GM19463 (cell line): ENCODE results near the gene TRHDE.

ENCODE experiments used
- ATAC-seq: cut with Tn5 transposase; IDR thresholded peaks from one replicate; pipeline ENCODE4 v1.9.1; 2021; ENCODE audit warnings: mild to moderate bottlenecking, moderate library complexity; ENCODE audit not compliant: unreplicated experiment

The TRHDE gene

DNA sequence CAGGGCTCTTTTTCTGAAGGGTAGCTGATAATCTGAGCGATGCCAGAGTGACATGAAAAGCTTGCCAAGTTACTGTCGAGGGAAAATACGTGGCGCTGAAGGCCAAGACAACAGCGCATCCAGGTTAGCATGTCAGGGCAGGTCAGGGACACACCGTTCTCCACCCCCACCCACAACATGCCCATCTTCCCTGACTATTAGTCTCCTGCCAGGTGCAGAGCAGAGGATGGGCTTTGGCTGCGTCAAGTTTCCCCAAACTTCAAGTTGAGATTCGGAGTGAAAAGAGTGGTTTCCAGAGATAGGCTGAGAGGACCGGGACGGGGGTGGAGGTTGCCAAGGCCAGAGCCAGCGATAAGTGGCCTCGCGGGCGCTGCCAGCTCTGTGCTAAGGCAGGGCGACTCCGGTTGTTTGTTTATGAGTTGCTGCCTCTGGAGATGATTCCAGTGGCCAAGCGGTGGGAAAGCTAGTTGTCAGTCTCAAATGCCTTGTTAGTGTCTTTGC is 1.7 kb downstream of the TRHDE start:
- ATAC-seq = no peak

DNA sequence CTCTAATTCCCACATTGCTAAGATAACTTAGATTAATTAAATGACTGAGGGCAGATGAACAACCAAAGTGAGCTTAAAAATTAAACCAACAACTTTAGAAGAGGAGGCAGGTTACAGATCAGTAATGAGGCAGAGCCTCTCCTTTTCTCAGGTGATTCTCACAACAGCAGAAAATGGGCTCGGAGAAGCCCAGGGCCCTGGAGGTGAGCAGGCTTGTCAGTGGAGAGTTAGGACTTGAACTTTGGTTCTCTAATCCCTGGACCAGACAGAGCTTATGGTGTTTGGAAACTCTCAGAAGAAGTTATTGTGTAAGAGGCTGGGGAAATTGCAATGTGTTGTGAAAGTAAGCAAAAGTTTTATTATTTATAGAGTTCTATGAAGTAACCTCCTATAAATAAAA is 2.8 kb downstream of the TRHDE start:
- no peak for ATAC-seq

DNA sequence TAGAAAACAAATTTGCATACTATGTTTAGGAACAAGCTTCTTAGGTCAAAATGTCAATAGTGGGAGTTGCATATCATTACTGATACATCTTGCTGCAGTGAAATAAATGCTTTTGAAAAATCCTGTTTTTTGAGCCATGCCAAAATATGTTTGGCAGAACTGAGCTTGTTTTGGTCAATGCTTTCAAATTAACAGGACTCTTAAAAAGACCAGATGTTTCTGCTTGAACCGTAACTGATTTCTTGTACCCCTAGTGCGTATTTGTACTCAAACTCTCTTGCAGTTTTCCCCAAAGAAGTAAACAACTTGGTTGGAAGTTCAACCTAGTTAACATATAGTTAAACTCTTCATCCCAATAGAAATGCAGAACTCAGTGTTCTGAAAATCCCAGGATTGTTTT is 3.4 kb downstream of the TRHDE start:
- no peak for ATAC-seq

DNA sequence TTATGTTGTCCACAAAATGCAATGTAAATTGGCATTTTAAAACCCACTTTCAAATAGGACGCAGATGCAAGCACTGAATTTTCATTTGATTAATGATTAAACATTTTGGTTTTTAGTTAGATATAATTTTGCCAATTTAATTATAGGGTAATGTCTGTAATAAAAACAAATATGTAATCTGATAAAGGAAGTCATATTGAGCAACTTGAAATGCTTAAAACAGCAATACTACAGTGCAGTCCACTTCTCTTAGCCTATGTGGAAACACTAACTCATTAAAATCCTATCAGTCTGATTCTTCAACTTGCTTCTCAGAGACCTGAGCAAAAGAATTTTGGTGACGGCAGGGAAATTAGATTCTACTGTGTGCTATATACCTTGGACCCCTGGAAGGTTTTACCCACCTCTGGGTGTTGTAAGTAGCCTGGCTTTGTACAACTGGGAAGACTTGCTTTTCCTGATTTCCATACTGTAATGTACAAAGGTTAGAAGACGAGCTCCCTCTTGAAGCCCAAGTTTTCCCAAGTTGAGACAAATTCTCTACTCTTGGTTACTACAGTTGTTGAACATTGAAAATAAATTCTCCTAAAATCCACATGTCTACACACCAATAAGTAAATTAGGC is 4.1 kb downstream of the TRHDE start:
- ATAC-seq = no peak

DNA sequence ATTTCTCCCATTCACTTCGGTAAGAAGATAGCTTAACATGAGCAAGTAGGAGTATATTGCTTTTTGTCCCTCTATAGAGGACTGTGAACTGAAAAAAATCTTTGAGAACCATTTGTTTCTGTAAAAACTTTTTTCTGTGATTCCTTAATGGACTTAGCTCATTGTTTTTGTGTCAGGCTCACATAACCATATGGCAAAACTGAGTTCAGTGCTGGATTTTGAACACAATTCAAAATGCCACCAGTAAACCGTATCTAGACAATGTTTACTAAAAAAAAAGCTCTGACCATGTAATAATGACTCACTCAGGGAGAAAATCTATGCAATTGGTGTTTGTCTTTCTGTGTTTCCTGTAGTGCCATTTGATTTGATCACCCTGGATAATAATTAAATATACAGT is 5.2 kb downstream of the TRHDE start:
- ATAC-seq = no peak

DNA sequence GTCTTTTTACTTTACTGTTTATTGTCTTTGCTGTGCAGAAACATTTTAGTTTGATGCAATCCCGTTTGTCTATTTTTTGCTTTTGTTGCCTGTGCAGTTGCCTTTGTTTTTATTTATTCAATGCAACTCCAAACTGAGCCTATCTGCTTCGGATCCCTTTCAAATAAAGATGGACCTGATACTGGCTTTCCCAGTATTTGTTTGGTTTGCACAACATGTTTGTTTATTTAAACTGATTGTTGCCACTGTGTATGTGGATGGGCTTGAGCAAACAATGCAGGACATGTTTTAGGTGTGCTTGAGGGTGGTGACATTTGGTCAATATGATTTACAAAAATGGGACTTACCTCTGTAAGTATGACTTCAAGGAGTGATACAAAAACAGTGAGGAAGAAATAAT is 6.7 kb downstream of the TRHDE start:
- ATAC-seq = no peak

DNA sequence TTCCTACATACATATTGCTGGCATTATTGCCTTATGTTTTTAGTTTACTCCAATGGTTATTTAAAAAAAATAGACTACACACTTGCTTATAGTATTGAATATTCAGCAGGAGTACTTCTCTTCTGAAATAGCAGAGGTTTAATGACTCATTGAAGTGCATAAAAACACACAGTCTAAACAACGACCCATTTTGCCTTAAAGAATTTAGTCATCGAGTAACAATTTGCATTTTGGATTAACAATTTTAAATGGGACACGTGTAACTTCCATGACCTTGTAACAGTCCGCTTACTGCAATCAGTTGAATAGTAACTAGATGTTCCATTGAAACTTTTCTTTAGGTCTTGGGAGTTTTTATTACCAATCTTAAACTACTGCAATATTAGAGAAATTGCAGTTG is 9.0 kb downstream of the TRHDE start:
- no peak for ATAC-seq

DNA sequence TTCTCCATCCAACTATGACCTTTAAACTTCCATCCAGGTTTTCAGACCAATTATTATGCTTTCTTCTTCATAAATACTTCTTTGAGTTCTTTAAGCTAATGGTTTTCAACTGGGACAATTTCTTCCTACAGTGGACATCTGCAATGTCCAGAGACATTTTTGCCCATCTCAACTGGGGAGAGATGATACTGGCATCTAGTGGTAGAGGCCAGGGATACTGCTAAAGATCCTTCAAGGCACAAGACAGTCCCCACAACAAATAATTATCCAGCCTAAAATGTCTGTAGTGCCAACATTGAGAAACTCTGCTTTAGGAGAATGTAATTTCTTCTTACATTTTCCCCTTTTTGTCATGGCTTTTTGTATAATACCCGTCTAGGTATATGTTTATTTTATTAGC is 10.6 kb downstream of the TRHDE start:
- no peak for ATAC-seq

DNA sequence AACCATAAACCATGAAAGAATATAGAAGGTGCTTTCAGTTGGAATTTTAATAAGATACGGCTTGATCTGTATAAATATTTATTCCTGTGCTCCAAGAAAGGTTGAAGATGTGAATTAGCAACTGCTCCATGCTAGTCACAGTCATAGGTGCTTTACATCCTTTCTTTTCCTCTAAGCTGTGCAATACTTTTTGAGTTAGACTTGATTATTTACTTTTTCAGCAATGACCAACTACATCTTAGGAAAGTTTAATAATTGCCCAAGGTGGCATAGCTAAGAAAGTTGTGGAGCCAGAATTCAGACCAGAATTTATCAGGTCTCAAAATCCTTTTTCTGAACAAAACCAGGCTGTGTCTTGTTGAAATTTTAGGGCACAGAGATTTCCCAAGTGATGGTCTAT is 13.7 kb downstream of the TRHDE start:
- no peak for ATAC-seq

DNA sequence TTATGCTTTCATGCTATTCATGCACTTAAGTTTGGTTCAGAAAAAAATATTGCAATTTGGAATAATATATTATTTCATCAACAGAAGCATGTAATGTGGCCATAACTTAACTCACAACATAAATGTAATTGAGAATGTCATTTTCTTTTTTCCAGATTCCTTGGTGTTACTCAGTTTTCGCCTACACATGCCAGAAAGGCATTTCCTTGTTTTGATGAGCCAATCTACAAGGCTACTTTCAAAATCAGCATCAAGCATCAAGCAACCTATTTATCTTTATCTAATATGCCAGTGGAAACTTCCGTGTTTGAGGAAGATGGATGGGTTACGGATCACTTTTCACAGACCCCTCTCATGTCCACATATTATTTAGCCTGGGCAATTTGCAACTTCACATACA is 14.4 kb downstream of the TRHDE start:
- no peak for ATAC-seq

DNA sequence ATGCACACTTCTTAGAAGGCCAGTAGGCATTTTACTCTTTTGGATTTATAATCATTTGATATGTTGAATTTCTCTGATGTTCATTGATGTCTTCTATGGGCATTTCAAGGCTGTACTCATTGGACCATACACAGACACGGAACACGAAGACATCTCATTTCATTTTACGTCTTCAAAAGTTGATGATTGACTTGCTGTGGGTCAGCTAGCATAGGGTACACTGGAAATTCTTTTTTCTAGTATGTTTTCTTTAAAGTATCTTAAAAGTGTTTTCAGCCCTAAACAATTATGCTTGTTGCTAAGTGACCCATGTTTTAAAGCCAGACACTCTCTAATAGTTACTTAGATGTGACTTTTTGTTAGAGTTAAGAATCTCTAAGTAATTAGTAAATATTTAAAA is 16.3 kb downstream of the TRHDE start:
- ATAC-seq = no peak

DNA sequence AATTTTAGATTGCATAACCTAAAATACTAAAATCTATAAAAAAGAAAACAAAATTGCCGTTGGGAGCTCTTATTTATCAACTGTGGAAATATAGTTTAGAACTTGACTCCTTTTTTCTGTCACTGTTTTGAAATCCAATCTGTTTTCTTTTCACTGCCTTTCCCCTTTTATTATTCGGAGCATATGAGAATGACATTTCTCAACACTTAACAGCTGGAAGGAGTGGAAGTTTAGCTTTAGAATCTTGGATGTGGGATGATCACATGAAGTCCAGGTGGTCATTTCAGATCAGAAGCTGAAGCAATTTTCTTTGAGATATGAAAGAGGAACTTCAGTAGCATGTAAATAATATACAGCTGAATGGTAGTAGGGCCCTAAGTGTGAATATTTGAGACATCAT is 16.7 kb downstream of the TRHDE start:
- no peak for ATAC-seq

DNA sequence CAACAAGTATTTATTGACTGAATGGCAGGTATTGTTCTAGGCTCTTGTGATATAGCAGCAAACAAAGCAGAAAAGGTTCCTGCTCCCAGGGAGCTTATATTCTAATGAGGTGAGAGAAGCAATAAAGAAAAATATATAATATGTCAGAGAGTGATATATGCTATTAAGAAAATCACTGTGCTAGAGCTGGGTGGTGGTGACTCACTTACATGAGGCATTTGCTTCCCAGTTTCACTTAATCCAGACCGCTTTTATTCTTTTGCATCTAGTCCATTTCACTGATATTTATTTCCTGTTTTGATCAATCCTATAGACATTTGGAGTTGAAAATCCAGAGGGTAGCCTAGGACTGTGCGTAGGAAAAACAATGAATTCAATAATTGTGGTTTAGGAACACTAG is 17.5 kb downstream of the TRHDE start:
- no peak for ATAC-seq

DNA sequence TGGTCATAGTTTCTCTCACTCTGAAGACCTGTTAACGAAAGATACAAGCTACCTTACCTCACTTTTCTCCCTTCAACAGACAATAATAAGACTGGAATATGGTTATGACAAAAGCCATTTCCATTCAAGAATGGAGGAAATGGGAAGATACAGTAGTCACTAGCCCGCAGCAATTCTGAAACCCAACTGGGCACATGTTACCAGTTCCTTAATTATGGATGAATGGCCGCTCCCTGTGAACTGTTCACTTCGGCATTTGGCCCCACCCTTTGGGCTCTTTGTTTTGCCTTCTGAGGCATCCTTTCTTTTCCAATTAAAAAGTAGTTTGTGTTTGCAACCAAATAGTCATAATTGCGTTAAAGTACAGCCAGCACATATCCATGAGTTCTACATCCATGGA is 19.0 kb downstream of the TRHDE start:
- no peak for ATAC-seq

DNA sequence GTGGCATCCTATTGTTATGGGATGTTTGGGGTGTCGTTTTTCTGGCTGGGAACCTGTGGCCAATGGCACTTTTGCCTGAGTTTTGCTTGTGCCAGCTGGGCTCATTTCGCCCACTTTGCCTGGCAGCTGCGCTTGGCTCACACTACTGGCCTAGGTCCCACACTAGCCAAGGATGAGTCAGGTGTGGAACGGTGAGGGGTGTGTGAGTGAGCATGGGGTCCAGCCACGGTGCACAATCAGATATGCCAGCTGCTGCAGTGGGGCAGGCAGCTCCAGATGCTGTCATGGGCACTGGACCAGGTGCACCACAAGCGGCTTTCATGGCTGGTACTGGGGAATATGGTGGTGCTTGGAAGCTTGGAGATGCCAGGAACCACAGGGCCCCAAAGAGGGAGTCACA is 21.5 kb downstream of the TRHDE start:
- ATAC-seq = no peak

DNA sequence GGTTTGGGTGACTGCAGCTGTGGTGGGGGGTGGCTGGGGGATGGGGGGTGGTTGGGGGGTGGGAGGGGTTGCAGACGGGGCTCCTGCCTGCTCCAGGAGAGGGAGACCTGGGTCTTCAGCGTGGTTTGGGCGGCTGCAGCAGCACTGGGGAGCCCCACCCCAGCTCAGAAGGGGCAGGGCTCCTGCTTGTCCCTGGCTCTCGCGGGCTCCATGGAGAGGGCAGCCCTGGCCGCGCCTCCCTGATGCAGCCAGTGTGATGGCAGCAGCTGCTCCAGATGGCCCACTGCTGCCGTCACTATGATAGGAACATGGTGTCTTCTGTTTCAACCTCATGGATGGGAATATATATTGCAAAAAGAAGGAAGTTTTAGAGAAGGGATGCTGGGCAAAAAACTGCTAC is 22.9 kb downstream of the TRHDE start:
- no peak for ATAC-seq

DNA sequence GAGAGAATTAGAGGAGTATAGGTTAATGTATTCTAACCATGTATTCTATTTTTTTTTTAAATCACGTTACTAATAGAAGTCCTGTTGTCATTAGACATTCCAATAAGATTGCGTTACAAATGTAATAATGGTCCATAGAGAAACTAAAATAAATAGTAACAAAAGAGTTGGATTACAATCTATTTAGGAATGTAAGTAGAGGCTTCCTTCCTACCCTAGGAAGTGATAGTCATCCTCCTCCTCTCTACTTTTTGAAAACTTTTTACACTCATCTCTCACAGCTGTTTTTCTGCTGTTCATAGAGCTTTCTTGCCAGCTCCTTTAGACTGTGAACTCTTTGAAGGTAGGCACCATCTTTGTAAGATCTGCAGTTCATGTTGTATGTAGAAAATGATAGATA is 23.6 kb downstream of the TRHDE start:
- no peak for ATAC-seq

DNA sequence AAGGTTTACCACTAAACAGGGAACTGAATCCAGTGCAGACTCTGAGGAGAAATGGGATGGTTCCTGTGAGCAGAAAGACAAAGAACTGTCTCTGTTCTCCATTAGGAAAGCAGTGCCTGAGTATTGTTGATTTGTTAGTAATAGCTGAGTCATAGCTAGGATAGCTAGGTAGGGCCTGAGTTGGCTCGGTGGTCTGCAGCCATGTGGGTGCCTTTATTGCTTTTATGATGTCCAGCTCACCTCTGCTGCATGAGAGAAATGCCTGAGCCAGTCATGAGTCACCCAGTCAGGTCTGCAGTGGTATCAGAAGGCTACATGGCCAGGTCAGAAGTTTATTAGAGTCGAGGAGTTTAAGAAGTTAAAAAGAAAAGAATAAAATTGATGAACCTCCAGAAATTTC is 24.2 kb downstream of the TRHDE start:
- no peak for ATAC-seq

DNA sequence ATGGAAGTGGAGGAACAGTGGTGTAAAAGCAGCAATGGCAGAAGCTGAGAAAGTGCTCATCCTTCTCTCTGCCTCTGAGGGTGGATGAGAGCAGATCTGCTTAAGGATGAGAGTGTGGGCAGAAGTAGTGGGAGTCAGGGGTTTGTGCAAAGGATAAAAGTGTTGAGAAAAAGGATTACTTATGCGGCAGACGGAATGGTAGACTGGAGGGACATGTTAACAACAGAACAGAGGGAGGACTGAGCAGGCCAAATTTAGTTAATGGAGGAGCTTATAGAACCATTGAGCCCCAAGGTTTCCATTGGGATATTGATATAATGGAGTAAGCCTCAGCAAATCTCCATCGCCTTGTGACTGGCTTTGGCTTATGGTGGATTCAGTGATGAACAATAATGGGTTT is 25.5 kb downstream of the TRHDE start:
- ATAC-seq = no peak

DNA sequence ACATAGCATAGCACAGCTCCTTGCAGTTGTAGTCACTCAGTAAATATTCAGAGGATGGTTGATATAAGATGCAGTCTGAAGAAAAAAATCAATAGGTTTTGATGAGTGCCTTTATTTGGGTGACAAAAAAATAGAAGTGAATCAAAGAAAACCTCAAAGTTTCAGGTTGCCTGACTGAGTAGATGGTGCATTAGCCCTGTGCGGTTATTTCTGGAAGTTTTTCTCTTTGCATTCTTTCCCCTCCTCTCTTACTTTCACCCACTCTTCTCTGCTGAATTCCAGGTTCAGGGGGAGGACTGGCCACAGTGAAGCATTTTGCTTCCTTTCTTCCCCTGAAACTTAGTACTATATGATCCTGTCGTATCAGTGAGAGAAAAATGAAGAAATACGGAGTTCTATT is 28.6 kb downstream of the TRHDE start:
- ATAC-seq = no peak

DNA sequence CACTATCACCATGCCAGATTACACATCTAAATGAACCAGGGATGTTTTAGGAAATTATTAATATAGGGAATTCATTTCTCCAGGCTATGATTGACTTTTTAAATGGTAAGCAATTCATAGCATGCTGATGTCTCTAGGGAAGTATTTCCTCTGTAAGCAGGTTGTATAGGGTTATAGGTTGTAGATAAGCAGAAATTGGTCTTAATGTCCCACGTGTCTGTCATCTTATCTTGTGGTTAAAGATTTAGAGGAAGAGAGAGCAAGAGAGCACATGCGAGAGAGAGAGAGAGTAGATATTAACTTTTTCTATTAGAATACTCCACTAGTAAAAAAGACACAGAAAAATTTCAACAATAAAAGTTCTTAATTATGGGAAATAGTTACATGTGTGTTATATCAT is 32.6 kb downstream of the TRHDE start:
- no peak for ATAC-seq

DNA sequence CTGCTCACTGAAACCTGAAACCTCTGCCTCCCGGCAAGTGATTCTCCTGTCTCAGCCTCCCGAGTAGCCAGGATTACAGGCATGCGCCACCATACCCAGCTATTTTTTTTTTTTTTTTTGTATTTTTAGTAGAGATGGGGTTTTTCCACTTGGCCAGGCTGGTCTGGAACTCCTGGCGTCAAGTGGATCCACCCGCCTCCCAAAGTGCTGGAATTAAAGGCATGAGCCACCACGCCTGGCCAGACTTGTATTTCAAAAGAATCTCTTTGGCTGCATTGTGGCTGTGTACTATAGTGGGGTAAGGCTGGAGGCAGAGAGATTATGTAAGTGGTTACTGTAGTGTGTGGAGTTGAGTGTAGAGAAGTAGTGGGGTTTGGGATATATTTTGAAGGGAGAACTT is 35.1 kb downstream of the TRHDE start:
- ATAC-seq = no peak

DNA sequence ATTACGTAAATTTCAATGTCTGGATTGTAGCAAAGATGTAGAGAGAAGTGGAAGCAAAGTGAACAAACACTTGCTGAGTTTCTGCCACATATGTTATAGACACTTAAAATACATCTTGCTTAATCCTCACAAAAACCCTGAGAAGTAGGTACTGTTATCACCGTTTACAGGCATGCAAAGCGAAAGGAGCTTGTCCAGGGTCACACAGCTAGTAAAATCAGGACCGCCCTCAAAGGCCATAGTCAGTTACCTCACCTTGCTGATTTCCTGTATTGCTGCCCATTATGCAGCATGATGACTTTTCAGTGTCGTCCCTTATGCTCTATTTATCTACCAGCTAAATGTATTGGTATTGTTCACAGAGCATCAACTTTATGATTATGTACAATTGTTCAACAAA is 39.8 kb downstream of the TRHDE start:
- no peak for ATAC-seq

DNA sequence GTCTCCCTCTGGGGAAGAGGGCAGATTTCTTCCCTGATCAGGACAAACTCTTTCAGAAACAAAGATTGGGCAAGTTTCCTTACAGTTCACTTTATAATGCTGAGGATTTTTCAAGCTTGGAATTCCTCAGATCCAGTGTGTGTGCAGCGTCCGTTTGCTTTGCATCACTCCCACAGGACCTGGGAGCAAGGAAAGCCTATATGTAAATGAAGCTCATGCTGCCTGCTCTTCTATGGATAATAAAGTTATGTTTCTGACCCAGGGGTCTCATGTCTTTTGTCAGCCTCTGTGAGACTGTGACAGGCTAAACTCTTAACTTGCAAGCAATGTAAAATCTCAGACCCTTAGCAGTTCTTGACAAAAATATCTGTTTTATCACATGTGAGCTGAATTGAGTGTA is 41.6 kb downstream of the TRHDE start:
- ATAC-seq = no peak
